ENCODE measurements around the gene ACBD4.

Gene ACBD4, protein sequence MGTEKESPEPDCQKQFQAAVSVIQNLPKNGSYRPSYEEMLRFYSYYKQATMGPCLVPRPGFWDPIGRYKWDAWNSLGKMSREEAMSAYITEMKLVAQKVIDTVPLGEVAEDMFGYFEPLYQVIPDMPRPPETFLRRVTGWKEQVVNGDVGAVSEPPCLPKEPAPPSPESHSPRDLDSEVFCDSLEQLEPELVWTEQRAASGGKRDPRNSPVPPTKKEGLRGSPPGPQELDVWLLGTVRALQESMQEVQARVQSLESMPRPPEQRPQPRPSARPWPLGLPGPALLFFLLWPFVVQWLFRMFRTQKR

DNA sequence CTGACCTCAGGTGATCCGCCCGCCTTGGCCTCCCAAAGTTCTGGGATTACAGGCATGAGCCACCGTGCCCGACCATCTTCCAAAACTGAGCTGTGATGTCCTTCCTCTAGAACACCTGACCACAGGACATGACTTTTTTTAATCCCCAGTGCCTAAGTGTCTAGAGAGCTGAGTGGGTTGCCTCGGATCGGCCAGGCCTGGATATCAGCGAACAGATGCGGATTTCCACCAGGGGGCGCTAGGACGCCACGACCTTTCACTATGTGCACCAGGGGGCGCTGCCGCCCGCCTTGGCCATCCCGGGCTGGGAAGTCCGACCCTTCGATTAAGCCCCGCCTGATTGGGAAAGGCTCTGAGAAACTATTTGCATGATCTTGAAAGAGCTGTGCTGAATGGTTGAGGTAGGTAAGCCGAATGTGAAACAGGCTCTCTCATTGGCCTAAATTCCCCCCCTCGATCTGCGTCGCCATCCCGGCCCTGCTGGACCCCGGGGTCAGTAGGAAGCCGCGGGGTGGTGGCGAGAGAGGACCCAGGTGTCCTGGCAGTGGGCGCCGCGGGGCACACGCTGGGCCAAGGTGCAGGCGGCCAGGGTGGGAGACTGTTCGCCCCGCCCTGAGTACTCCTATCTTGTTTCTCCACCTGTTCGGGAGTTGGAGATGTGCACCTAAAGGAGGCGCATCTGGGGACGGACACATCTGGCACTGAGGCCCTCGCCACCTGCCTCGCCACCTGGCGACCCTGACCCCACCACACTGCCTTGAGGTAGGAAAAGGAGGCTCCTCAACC is at the start of gene ACBD4:
Gene ACBD4 (plus strand): TSS at position 496 of the 786 bp plus-strand sequence. CDS start 458 bp downstream, outside the sequence.
- peak; percentile 97 to 98 for DNase-seq

DNA sequence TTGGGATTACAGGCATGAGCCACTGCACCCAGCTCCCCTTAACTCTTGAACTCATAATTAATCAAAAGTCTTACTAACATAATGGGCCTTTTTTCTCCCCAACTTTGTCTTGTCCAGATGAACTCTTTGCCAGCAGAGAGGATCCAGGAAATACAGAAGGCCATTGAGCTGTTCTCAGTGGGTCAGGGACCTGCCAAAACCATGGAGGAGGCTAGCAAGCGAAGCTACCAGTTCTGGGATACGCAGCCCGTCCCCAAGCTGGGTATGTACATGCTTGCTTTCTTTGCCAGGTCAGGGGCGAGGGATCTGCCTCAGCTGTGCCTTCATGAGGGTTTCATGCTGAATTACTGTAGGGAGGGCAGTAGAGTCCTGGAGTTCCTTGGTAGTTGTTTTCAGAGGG is 49.1 kb upstream of the ACBD4 start:
- no peak for DNase-seq

DNA sequence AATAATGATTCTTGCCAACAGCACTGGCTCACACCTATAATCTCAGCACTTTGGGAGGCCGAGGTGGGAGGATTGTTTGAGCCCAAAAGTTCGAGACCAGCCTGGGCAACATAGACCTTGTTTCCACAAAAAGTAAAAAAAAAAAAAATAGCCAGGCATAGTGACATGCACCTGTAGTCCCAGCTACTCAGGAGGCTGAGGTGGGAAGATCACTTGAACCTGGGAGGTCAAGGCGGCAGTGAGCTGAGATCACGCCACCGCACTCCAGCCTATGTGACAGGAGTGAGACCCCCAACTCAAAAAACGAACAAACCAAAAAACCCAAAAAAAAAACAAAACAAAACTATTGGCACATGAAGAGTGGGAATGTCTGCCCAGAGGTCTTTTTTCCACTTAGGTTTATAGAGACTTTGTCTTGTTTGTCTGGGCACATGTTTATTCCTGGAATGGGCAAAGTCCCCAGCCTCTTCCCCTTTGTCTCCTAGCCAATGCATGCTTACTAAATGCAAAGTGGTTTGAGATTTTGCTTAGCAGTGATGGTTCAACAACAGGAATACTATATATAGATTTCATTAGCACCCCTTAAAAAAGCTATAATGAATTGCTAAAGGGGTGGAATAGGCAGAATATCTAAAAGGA is 48.5 kb upstream of the ACBD4 start:
- DNase-seq: no peak

DNA sequence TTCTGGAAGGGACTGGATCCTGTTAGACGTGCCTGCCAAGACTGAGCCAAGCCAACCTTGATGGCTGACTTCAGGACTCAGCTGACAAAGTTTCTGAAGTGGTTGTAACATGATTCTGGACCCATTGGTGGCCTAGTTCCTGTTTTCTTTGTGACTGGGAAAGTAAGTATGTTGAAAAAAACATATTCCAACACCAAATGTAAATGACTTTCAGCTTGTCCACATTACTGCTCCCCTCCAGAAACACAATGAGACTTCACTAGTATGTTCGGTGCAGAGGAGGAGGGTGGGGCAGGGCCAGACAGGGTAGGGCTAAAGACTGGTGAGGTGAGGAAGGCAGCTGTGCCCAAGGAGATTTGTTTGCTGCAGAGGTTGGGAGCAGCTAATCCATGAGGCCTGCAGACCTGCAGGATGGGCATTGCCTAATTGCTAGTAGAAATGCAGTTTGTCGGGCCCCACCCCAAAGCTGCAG is 47.9 kb upstream of the ACBD4 start:
- peak; percentile 32 to 44 for DNase-seq

DNA sequence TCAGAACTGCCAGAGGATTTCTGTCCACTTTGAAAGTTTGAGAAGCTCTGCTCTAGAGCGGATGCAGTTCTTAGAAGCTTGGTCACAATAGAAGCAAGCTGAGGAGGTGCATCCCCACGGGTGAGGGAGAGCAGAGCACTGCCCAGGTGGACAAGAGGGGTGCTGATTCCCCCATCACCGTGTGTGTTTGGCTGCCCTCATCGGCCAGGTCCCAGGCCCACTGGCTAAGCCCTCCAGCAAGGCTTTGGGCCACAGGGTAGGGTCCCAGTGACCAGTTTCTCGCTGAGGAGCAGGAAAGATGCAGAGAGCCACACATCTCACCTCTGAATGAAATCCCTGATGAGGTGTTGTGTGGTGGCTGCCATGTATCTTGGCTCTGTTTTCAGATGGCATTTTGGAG is 47.5 kb upstream of the ACBD4 start:
- no peak for DNase-seq

DNA sequence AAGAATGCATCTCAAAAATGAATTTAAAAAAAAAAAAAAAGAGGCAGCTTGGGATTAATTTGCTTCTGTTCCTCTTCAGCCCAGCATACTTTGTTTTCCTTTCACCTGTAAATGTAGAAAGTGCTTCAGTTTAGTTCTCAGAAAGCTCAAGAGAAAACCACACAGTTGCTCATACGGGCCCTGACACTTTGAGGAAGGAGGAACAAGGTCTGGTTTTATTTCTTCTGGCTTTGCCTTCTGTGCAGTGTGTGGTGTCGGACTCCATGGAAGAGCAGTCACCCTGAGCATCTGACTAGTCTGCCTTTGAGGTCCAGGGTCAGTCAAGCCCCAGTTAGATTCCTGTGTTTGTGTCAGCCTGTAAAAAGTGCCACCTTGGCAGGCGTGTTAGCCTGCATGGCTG is 46.7 kb upstream of the ACBD4 start:
- no peak for DNase-seq

DNA sequence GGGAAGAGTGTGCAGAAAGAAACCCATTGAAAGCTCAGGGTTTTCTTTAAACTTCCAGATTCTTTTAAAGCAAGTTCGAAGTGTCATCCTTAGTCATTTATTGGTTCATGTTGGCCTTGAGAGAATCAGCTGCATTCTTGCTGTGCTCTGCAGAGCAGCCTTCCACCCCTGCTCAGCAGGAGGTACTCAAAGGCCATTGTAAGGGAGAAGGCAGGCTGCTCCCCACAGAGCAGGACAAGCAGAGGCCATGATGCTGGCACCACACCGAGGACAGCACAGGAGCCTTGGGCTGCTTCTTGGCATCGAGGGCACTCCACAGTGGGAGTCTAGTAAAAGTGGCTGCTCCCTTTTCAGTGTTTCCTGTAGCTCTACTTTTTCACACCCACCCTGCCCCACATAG is 44.8 kb upstream of the ACBD4 start:
- no peak for DNase-seq

DNA sequence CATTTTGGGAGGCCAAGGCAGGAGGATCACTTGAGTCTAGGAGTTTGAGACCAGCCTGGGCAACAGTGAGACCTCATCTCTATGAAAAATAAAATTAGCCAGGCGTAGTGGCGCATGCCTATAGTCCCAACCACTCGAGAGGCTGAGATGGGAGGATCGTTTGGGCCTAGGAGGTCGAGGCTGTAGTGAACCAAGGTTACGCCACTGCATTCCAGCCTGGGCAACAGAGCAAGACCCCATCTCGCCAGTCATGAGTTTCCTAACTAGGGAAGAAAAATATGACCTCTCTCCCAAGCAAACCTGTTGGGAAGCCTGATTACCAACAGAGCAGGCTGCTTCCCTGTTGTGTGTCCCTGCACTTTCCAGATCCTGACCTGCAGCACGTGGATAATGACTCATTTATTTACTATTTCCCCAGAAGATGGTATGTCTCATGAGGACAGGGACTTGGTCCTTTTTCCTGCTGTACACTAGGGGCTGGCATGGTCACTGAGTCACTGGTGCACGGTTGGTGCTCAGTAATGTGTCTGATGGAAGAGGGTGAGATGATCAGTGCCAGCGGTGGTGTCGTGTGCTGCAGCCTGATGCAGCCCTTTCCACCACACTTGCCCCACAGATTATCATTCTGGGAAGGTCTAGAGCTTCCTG is 43.6 kb upstream of the ACBD4 start:
- DNase-seq: no peak

DNA sequence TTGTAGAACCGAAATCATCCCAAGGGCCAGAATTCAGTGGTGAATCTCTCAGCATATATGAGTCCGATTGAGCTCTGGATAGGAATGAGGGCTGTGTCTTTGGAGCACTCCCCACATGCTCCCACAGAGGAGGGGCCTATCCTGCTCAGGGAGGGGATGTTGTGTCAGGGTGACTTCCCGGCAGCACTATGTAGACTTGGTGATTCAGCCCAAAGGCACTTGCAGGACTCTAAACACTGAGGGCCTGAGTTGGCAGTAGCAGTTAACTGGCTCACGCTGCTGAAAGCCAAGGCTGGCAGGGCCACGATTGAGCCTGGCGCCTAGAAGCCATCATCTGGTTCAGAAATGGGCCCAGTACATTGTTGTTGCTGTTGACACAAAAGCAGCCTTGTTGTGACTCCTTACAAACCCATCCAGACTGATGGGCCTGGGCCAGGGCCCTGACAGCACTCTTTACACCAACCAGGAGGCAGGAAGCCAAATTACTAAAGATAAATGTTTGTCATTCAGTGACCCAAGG is 42.5 kb upstream of the ACBD4 start:
- no peak for DNase-seq

DNA sequence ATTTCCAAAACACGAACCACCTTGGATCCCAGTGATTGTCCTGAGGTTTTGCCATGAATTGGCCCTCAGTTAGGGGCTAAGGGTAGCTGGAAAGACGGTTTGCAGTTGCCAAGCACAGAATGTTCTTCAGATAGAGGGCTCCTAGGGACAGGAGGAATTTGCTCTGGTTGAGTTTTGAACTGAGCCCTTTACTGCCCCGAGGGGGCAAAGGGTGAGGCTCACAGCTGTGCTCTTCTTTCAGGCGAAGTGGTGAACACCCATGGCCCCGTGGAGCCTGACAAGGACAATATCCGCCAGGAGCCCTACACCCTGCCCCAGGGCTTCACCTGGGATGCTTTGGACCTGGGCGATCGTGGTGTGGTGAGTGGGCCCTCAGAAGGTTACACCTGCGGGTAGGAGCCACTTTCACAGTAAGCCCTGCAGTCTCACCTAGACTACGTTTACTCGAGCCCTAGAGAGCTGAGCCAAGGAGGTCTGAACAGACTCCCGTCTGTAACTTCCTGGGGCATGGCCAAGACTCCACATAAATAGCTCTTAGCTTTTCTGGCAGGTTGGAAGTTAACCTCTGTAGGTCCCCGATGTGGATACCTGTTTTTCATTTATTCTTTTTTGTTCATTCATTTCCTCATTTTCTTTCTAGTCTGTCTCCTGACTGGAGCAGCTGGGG is 41.9 kb upstream of the ACBD4 start:
- DNase-seq: no peak

DNA sequence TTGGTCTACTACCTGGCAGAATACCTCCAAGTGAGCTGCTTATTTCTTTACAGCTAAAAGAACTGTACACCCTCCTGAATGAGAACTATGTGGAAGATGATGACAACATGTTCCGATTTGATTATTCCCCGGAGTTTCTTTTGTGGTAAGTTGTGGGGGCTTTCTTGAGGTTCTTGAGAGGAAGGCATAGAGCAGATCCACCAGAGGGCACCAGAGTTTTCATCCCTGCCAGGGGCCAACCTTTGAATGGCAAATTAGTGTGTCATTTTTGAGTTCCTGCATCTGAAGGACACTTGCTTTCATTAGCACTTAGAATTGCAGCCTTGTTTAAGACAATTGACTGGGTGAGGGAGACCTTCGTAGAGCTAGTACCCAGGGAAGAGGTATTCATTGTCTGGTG is 39.3 kb upstream of the ACBD4 start:
- peak; percentile 47 to 77 for DNase-seq

DNA sequence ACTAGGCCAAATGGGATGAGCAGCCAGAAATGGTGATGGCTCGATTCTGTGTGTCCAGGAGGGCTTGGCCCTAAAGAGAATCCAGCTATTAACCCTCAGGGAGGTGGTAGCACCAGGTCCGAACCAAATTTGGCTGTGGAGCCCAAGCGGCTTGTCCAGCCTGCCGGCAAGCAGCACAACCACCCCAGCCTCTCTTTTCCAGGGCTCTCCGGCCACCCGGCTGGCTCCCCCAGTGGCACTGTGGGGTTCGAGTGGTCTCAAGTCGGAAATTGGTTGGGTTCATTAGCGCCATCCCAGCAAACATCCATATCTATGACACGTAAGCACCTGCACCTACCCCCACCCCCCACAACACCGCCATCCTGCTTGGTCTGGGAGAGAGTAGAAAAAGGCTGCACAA is 38.6 kb upstream of the ACBD4 start:
- DNase-seq: no peak

DNA sequence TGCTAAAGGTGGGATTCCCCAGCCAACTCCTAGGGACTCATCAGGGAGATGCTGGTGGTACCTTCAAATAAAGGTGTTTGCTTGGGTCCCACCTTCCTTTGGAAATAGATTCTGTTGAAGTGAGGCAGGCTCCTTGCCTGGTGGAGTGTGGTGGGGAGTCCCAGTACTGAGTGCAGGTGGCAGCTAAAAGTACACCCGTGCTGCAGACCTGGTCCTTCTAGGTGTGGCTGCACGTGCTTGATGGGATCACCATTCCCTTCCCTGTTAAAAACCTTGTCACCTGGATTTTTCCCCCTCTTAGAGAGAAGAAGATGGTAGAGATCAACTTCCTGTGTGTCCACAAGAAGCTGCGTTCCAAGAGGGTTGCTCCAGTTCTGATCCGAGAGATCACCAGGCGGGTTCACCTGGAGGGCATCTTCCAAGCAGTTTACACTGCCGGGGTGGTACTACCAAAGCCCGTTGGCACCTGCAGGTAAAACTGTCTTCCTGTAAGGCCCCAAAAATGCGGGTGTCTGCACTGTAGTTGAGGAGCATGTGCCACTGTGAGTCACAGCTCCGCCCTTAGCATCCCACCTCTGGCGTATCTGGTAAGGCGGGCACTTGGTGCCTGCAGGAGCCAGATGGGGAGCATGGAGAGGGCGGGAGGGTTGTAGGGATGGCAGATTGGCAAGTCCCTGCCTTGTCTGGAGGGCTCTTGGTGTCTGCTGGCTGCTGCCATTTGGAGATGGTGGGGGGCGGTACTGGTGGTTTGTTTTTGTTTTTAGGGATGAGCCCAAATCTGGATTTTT is 37.2 kb upstream of the ACBD4 start:
- no peak for DNase-seq

DNA sequence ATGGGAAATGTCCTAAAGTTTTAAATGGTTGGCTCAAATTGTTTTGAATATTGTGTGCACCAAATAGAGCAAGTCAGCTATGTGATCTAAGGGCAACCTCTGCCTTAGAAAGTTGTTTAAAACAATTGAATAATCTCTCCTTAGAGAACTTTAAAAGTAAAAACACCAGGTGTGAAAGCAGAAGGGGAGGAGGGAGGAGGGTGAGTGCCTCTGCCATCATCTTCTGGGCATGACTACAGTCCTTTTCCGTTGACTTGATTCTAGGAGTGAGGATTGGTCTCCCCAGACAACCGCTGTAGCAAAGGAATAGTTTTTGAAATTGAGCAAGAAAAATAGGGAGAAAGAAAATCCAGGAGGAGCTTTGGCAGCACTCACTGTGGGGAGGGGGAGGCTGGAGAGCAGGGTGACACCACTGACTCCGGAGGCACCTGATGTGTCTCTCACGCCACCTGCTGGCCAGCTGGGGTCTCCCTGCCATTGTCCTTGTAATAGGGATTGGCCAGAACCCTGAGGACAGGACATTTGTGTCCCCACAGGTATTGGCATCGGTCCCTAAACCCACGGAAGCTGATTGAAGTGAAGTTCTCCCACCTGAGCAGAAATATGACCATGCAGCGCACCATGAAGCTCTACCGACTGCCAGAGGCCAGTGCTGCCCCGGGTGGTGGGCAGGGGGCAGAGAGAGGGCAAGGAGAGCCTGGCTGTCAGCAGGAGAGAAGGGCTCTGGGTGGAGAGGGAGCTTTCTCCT is 36.4 kb upstream of the ACBD4 start:
- DNase-seq: peak; percentile 46 to 68

DNA sequence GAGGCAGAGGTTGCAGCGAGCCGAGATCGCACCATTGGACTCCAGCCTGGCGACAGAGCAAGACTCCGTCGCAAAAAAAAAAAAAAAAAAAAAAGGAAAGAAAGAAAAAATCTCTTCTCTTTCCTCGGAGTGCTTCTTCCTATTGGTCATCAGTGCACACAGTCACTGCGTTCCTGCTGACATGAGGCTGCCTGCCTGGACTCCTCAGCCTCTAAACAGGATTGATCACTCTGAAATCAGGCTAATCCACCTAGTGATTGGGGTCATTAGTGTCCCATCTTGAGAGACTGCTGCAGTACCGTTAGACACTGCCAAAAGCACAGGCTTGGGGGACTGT is 34.0 kb upstream of the ACBD4 start:
- DNase-seq: no peak

DNA sequence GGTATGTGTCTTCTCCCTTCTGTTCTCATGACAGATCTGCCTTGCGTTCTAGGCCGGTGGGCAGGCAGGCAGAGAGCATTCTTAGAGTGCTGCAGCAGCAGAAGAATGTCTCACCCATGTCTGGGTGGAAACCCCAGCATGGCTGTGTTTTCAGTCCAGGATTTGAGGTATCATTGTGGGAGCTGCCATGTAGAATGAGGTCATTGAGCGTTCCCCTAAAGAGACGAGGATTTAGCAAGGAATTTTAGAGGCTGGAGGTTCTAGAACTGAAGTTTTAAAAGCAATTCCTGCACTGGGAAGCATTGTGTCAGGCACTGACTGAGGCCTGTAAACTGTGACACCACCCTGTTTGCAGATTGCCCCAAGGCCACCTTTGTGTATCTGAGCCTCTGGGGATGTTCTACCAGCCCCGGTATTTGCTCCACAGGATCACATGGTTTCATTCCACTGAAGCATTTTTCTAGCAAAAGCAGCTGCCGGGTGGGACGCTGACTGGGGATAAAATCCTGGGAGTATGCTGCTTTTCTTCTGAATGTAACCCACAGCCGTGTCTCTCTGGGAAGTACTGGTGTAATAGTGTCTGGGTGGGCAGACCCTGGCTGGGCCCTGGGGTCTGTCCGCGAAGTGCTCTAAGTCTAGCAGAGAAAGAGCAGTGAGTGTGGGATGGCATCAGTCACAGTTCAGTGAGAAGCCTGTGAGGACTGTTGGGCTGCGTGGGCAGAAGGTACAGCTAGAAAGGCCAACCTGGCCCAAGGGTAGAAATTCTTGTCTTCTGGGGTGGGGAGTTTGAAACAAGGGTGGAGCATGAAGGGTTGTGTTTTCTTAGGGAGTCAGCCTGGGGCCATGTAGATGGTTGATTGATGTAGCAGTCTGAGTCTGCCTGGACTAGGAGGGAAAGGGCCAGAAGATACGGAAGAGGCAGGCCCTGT is 33.3 kb upstream of the ACBD4 start:
- DNase-seq: no peak

DNA sequence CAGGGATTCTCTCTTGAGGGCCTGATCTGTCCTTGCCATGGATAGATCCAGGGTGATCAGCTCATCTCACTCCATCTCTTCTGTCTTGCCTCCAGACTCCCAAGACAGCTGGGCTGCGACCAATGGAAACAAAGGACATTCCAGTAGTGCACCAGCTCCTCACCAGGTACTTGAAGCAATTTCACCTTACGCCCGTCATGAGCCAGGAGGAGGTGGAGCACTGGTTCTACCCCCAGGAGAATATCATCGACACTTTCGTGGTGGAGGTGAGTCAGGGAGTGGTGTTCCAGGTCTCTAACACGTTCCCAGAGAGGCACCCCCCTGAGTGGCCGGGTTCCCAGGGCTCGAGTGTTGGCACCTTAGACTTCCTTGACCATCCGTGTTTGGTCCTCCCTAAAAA is 32.6 kb upstream of the ACBD4 start:
- no peak for DNase-seq

DNA sequence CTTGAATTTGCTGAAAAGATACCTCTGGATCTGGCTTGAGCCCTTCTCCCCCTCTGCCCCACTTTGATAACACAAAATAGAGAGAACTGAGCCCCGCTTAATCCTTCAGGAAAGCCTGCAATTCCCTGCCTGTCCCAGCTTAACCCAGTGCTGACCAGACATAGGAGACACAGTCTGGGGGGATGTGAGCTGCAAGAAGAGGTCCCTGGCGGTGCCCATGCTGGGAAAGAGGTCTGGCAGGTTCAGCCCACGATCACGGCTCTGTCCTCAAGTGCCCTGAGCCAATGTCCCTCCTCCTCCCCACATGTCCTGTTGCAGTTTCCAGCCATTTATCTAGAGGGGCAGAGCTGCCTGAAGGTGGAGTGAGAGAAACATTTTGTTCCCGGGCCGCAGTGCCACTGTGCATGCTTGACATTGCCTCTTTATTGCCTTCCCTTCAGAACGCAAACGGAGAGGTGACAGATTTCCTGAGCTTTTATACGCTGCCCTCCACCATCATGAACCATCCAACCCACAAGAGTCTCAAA is 32.2 kb upstream of the ACBD4 start:
- no peak for DNase-seq

DNA sequence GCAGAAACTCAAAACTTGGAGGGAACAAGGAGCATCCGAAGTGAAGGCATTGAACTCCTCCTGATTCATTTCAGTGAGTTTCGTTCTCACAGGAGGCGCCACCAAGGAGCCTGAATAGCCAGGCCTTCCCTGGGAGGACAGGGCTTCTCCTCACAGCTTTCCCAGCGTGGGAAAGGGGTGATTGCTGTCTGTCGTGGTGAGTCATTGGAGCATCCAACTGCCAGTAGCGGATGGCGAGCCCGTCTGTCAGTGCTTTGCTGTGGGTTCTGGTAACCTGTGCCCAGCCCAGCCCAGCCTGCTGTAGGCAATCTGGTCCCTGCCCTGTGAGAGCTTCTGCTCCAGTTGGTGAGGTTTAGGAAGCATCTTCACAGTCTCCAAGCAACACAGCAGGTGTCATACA is 31.5 kb upstream of the ACBD4 start:
- DNase-seq: no peak

DNA sequence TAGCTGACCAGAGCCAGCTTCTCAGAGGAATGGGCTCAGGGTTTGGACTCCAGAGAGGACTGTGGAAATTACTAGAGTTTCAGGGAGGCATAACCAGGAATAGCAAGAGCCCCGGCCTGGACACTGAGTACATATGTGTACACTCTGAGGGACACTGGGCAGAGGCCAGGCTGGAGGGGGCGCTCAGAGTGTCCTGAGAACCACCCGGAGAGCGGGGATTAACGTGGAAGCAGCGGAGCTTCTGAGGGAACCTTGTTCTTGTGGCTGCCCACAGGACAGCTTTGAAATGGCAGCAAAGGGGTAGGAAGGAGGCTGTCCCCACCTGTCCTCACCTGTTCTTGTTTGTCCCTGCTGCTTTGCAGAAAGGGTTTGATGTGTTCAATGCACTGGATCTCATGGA is 31.0 kb upstream of the ACBD4 start:
- DNase-seq: no peak
